Uterus (tissue), 2 donors: ENCODE results near the gene BICRA.

Experiments used
- CTCF ChIP-seq, 4 experiments: fragments of 200-600 bp in 2 of 4; fragments of 450-650 bp in 2 of 4; sonication (generic) in 2 of 4; IDR thresholded peaks; one replicate each; pipeline ENCODE4 v1.5.1; 2016 to 2019; ENCODE audit warnings: antibody characterized with exemption in 4 of 4, mild to moderate bottlenecking in 2 of 4, moderate library complexity in 1 of 4
- POLR2A ChIP-seq, 2 donors: fragments of 450-650 bp; IDR thresholded peaks; one replicate each; pipeline ENCODE4 v1.6.1; 2016; ENCODE audit warnings: antibody characterized with exemption in 2 of 2, mild to moderate bottlenecking in 1 of 2, moderate library complexity in 1 of 2

- no peak for TF ChIP-seq CTCF (IDR thresholded peaks at IDR 0.05)
- TF ChIP-seq POLR2A (IDR thresholded peaks at IDR 0.05): no peak
Measured at GRCh38 chr19:47701717-47702552, 93.0 kb downstream of the BICRA start.
